Measurements from ENCODE around the gene KHDRBS1. TPM values are rescaled to one million over a fixed set of nuclear protein-coding genes. Genes with fewer than 3 reads are reported as not detected.
A peak's percentile ranks its signal among the peaks of the same experiment; 100 is the strongest.
"Not testable (repeated sequence)": the region's sequence is repeated elsewhere in the genome, so short reads cannot be mapped to it uniquely, and the experiment has no call there.

Gene KHDRBS1
- total and polyA plus RNA-seq, 2 experiments from 2014 or later = 99.5 to 116 TPM

DNA sequence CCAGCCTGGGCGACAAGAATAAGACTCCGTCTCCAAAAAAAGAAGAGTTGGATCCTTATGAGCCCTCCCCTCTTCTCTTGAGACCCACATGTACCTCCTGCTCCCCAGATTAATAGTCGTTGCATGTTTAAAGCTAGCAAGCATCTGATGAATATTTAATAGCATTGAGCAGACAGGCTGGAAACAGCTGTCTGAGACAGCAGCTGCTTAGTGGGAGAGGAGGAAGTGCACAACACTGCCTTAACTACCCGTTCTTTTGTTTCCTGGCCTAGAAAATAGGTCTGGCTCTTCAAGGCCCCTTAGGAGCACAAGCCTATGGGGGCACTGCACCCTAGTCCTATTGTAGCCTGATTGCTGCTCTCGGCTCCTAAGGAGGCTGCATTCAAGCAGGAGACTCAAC lies 41.7 kb downstream of the KHDRBS1 start:
- no peaks in the 10 kb centered on the region for H3K9me3 ChIP-seq (ENCODE audit: low read depth)
- no peaks in the 10 kb centered on the region for H3K27me3 ChIP-seq
- TF ChIP-seq CTCF (IDR thresholded peaks at IDR 0.05; ENCODE audit: low read depth, low read length) = no peak
- DNase-seq (ENCODE audit: low read depth in 1 of 2, low spot score in 1 of 2) = no peak
- no peak overlapping the region for H3K4me3 ChIP-seq
- no peaks in the 10 kb centered on the region for H3K4me1 ChIP-seq (ENCODE audit: low read depth)
- H3K36me3 ChIP-seq = peaks cover 46% of the 10 kb centered on the region
- no peak overlapping the region for H3K27ac ChIP-seq

GRCh38 chr1:32056598-32056997 lies 42.9 kb downstream of the KHDRBS1 start:
- H3K9me3 ChIP-seq (ENCODE audit: low read depth) = no peaks in the 10 kb centered on the region
- H3K4me1 ChIP-seq (ENCODE audit: low read depth) = no peaks in the 10 kb centered on the region
- DNase-seq (ENCODE audit: low read depth in 1 of 2, low spot score in 1 of 2) = no peak
- H3K4me3 ChIP-seq = no peak overlapping the region
- H3K27me3 ChIP-seq = no peaks in the 10 kb centered on the region
- H3K27ac ChIP-seq = peak overlapping the region; percentile 4
- TF ChIP-seq CTCF (IDR thresholded peaks at IDR 0.05; ENCODE audit: low read depth, low read length) = no peak
- H3K36me3 ChIP-seq = peaks cover 53% of the 10 kb centered on the region

DNA sequence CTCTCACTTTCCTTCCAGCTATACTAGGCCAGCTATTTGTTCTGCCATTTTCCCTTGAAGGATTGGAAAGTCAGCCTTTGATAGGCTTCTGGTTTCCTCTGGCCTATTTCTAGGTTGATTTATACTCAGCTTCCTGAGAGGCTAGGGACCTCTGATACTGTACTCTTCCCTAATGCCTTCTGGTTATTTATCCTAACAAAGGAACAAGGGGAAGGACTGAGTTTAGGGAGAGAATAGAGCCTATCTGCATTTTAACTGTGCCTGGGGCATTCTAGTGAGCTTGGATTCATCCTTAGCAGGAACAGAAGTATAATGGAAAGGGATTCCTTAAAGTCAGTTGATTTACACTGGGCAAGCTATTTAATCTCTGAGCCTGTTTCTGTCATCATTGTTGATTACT lies 47.2 kb downstream of the KHDRBS1 start:
- TF ChIP-seq CTCF (IDR thresholded peaks at IDR 0.05; ENCODE audit: low read depth, low read length) = no peak
- peak overlapping the region; percentile 69 for H3K27ac ChIP-seq

GRCh38 chr1:32062867-32063230 lies 49.2 kb downstream of the KHDRBS1 start:
- H3K4me1 ChIP-seq (ENCODE audit: low read depth) = peaks cover 12% of the 10 kb centered on the region
- H3K4me3 ChIP-seq = no peak overlapping the region
- H3K27ac ChIP-seq = peak overlapping the region; percentile 93
- peaks cover 21% of the 10 kb centered on the region for H3K36me3 ChIP-seq
- H3K9me3 ChIP-seq (ENCODE audit: low read depth) = no peaks in the 10 kb centered on the region
- H3K27me3 ChIP-seq = no peaks in the 10 kb centered on the region
- DNase-seq (ENCODE audit: low read depth in 1 of 2, low spot score in 1 of 2) = no peak
- TF ChIP-seq CTCF (IDR thresholded peaks at IDR 0.05; ENCODE audit: low read depth, low read length) = no peak

More for the DNA sequence above, 47.2 kb downstream of the KHDRBS1 start:
- Histone ChIP-seq H3K27me3 (no peaks in the 10 kb centered on the region), H3K4me1 (ENCODE audit: low read depth) (peaks cover 12% of the 10 kb centered on the region), H3K9me3 (ENCODE audit: low read depth) (no peaks in the 10 kb centered on the region), H3K4me3 (no peak overlapping the region), H3K36me3 (peaks cover 32% of the 10 kb centered on the region)
- no peak for DNase-seq (ENCODE audit: low read depth in 1 of 2, low spot score in 1 of 2)

DNA sequence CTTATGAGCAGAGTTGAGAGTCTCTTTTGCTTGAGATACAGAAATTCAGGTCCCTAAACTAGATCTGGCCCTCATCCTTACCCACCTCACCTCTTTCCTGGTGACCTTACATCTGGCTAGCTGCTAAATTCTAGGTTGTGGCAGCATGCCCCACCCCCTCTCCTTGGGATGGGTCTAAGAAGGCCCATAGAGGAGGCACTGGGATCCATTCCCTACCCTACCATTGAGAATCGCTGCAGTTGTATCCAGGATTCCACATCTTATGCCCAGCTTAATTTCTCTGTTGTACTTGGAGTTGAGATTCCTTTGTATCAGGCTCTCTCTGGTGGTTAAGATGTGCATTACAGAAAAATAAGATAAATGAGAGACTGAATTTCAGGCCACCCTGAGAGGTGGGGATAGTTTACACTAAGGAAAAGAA lies 49.6 kb downstream of the KHDRBS1 start:
- Histone ChIP-seq H3K4me1 (ENCODE audit: low read depth) (peaks cover 12% of the 10 kb centered on the region), H3K27me3 (no peaks in the 10 kb centered on the region), H3K9me3 (ENCODE audit: low read depth) (no peaks in the 10 kb centered on the region), H3K27ac (peak overlapping the region; percentile 93), H3K36me3 (peaks cover 21% of the 10 kb centered on the region), H3K4me3 (no peak overlapping the region)
- TF ChIP-seq CTCF (IDR thresholded peaks at IDR 0.05; ENCODE audit: low read depth, low read length) = peak; percentile 54
- DNase-seq (ENCODE audit: low read depth in 1 of 2, low spot score in 1 of 2) = peak; percentile 55 to 75

- H3K9me3 ChIP-seq (ENCODE audit: low read depth); H3K27me3 ChIP-seq; H3K27ac ChIP-seq; H3K4me3 ChIP-seq; H3K36me3 ChIP-seq; DNase-seq (ENCODE audit: low read depth in 1 of 2, low spot score in 1 of 2): not testable (repeated sequence)
- H3K4me1 ChIP-seq (ENCODE audit: low read depth) = peaks cover 12% of the 10 kb centered on the region
These were observed 52.2 kb downstream of the KHDRBS1 start for GRCh38 chr1:32065613-32066488.

Measured in cardiac muscle cell (in vitro differentiated cells and primary cell).